ENCODE data around the gene MAGEA2B.
"Not testable (repeated sequence)": the region's sequence is repeated elsewhere in the genome, so short reads cannot be mapped to it uniquely, and the experiment has no call there.

Gene MAGEA2B

GRCh38 chrX:152733261-152733975 lies 19.0 kb downstream of the MAGEA2B start, which contains the start of the genes CSAG1 and MAGEA12:
Gene CSAG1, minus strand, starts transcription at chrX:152733721. Its CDS starts 1,261 bp downstream, at chrX:152732460.
Gene MAGEA12, plus strand, starts transcription at chrX:152733757. Its CDS starts 2,405 bp downstream, at chrX:152736162.
- CTCF ChIA-PET, result no interaction called here
- H3K4me3 ChIP-seq (ENCODE audit: low read depth, low read length), result no peak within 1 kb of the TSS
- DNase-seq (ENCODE audit: low read depth, low spot score), result no peak
- POLR2A ChIA-PET, result no interaction called here
- TF ChIP-seq, protein P1, sequence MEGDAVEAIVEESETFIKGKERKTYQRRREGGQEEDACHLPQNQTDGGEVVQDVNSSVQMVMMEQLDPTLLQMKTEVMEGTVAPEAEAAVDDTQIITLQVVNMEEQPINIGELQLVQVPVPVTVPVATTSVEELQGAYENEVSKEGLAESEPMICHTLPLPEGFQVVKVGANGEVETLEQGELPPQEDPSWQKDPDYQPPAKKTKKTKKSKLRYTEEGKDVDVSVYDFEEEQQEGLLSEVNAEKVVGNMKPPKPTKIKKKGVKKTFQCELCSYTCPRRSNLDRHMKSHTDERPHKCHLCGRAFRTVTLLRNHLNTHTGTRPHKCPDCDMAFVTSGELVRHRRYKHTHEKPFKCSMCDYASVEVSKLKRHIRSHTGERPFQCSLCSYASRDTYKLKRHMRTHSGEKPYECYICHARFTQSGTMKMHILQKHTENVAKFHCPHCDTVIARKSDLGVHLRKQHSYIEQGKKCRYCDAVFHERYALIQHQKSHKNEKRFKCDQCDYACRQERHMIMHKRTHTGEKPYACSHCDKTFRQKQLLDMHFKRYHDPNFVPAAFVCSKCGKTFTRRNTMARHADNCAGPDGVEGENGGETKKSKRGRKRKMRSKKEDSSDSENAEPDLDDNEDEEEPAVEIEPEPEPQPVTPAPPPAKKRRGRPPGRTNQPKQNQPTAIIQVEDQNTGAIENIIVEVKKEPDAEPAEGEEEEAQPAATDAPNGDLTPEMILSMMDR (IDR thresholded peaks at IDR 0.05; ENCODE audit: insufficient read depth, low read length, missing control alignments), result no peak

- POLR2A ChIA-PET, result not testable (repeated sequence)
These were observed 19.9 kb downstream of the MAGEA2B start for GRCh38 chrX:152734143-152734858.

DNA sequence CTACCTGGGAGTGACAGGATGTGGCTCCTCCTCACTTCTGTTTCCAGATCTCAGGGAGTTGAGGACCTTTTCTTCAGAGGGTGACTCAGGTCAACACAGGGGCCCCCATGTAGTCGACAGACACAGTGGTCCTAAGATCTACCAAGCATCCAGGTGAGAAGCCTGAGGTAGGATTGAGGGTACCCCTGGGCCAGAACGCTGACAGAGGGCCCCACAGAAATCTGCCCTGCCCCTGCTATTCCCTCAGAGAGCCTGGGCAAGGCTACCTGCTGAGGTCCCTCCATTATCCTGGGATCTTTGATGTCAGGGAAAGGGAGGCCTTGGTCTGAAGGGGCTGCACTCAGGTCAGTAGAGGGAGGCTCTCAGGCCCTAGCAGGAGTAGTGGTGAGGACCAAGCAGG lies 20.7 kb downstream of the MAGEA2B start:
- TF ChIP-seq, protein P1 (IDR thresholded peaks at IDR 0.05; ENCODE audit: insufficient read depth, low read length, missing control alignments), result no peak
- ChIA-PET POLR2A (no interaction called here), CTCF (no interaction called here)
- no peak for DNase-seq (ENCODE audit: low read depth, low spot score)
- no peak overlapping the region for H3K4me3 ChIP-seq (ENCODE audit: low read depth, low read length)

More at GRCh38 chrX:152734143-152734858, 19.9 kb downstream of the MAGEA2B start:
- DNase-seq (ENCODE audit: low read depth, low spot score); H3K4me3 ChIP-seq (ENCODE audit: low read depth, low read length); CTCF ChIA-PET: not testable (repeated sequence)

DNA sequence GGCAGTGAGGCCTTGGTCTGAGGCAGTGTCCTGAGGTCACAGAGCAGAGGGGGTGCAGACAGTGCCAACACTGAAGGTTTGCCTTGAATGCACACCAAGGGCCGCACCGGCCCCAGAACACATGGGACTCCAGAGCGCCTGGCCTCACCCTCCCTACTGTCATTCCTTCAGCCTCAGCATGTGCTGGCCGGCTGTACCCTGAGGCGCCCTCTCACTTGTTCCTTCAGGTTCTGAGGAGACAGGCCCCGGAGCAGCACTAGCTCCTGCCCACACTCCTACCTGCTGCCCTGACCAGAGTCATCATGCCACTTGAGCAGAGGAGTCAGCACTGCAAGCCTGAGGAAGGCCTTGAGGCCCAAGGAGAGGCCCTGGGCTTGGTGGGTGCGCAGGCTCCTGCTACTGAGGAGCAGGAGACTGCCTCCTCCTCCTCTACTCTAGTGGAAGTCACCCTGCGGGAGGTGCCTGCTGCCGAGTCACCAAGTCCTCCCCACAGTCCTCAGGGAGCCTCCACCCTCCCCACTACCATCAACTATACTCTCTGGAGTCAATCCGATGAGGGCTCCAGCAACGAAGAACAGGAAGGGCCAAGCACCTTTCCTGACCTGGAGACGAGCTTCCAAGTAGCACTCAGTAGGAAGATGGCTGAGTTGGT lies 21.6 kb downstream of the MAGEA2B start:
- TF ChIP-seq, protein P1 (IDR thresholded peaks at IDR 0.05; ENCODE audit: insufficient read depth, low read length, missing control alignments), result no peak
- no peak overlapping the region for H3K4me3 ChIP-seq (ENCODE audit: low read depth, low read length)
- POLR2A ChIA-PET, result no interaction called here
- no peak for DNase-seq (ENCODE audit: low read depth, low spot score)
- CTCF ChIA-PET, result no interaction called here

DNA sequence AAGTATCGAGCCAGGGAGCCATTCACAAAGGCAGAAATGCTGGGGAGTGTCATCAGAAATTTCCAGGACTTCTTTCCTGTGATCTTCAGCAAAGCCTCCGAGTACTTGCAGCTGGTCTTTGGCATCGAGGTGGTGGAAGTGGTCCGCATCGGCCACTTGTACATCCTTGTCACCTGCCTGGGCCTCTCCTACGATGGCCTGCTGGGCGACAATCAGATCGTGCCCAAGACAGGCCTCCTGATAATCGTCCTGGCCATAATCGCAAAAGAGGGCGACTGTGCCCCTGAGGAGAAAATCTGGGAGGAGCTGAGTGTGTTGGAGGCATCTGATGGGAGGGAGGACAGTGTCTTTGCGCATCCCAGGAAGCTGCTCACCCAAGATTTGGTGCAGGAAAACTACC lies 22.1 kb downstream of the MAGEA2B start:
- CTCF ChIA-PET; DNase-seq (ENCODE audit: low read depth, low spot score); H3K4me3 ChIP-seq (ENCODE audit: low read depth, low read length); POLR2A ChIA-PET: not testable (repeated sequence)

GRCh38 chrX:152738560-152738959 lies 24.1 kb downstream of the MAGEA2B start:
- CTCF ChIA-PET, result no interaction called here
- POLR2A ChIA-PET, result no interaction called here
- TF ChIP-seq, protein P1 (IDR thresholded peaks at IDR 0.05; ENCODE audit: insufficient read depth, low read length, missing control alignments), result no peak
- no peak overlapping the region for H3K4me3 ChIP-seq (ENCODE audit: low read depth, low read length)
- no peak for DNase-seq (ENCODE audit: low read depth, low spot score)

DNA sequence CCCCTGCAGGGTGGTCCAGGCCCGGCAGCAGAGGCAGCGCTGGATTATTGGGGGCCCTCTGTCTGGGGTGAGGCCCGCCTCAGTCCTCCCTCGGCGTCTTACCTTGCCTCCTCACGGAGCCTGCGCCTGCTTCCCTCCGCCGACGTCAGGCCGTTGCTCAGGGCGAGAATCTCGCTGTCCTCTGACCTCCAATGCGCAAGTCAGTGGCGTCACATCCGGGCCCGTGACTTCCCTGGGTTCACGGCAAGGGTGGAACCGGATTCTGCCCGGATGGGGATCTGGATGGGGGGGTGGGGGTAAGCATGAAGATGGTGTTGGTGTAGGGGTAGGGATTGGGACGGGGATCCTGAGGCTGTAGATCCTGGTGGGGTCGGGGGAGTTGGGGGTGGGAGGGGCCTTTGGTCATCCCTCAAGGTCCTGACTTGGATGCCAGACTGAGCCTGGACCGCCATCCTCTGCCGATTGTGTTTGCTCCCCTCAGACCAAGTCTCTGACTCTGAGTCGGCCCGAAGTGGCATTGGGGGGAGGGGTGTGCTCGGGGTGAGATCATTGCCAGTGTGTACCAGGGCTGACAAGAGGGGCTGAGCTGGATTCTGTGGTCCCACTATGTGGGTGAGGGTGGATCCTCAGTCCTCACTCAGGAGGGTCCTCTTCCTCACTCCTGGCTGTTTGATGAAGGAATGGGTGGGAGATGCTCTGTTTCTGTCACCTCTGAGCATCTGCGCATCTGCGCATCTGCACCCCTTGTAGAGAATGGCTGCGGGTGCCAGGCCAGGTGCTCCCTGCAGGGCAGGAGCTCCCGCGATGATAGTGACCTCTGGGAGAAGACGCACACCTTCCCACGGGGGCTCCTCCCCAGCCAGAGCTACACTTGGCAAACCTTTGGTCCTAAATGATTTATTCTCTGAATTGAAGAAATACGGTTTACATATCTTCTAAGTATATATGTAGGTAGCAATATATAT lies 39.5 kb downstream of the MAGEA2B start, which contains the start of gene MAGEA2:
MAGEA2 (minus strand) TSS at position 157 of the 965 bp plus-strand sequence. CDS start 2,479 bp downstream, outside the sequence.
- H3K4me3 ChIP-seq (ENCODE audit: low read depth, low read length); POLR2A ChIA-PET; DNase-seq (ENCODE audit: low read depth, low spot score); CTCF ChIA-PET: not testable (repeated sequence)

GRCh38 chrX:152754871-152755270 lies 40.4 kb downstream of the MAGEA2B start:
- CTCF ChIA-PET; DNase-seq (ENCODE audit: low read depth, low spot score); H3K4me3 ChIP-seq (ENCODE audit: low read depth, low read length); POLR2A ChIA-PET: not testable (repeated sequence)

GRCh38 chrX:152758918-152759317 lies 44.5 kb downstream of the MAGEA2B start, which contains the start of gene CSAG3:
Gene CSAG3, plus strand, starts transcription at chrX:152759218.
- CTCF ChIA-PET; POLR2A ChIA-PET; DNase-seq (ENCODE audit: low read depth, low spot score); H3K4me3 ChIP-seq (ENCODE audit: low read depth, low read length): not testable (repeated sequence)

- DNase-seq (ENCODE audit: low read depth, low spot score); CTCF ChIA-PET; H3K4me3 ChIP-seq (ENCODE audit: low read depth, low read length); POLR2A ChIA-PET: not testable (repeated sequence)
These were observed 45.1 kb downstream of the MAGEA2B start for GRCh38 chrX:152759544-152759943.
